GM18511 (cell line): Measurements from ENCODE around the gene FAM222A.

Experiments
- ATAC-seq: cut with Tn5 transposase; IDR thresholded peaks from one replicate; pipeline ENCODE4 v1.9.1; 2021; ENCODE audit warnings: mild to moderate bottlenecking, moderate library complexity; ENCODE audit not compliant: unreplicated experiment

FAM222A gene

GRCh38 chr12:109795023-109795422 is 81.4 kb downstream of the FAM222A start:
- no peak for ATAC-seq

- no peak for ATAC-seq
Observed at GRCh38 chr12:109796057-109796456, 82.4 kb downstream of the FAM222A start.

GRCh38 chr12:109797905-109798669 is 84.5 kb downstream of the FAM222A start:
- no peak for ATAC-seq

GRCh38 chr12:109798691-109799090 is 85.1 kb downstream of the FAM222A start:
- no peak for ATAC-seq

- no peak for ATAC-seq
Observed at GRCh38 chr12:109800536-109800935, 86.9 kb downstream of the FAM222A start.

GRCh38 chr12:109802828-109803227 is 89.2 kb downstream of the FAM222A start:
- no peak for ATAC-seq

GRCh38 chr12:109803678-109804077 is 90.1 kb downstream of the FAM222A start:
- no peak for ATAC-seq

- ATAC-seq = no peak
Observed at GRCh38 chr12:109804820-109805761, 91.5 kb downstream of the FAM222A start.

GRCh38 chr12:109807954-109808643 is 94.5 kb downstream of the FAM222A start:
- no peak for ATAC-seq

GRCh38 chr12:109808876-109809646 is 95.4 kb downstream of the FAM222A start:
- ATAC-seq = no peak

GRCh38 chr12:109810954-109811623 is 97.5 kb downstream of the FAM222A start:
- no peak for ATAC-seq

- no peak for ATAC-seq
Observed at GRCh38 chr12:109811624-109811995, 98.0 kb downstream of the FAM222A start.

GRCh38 chr12:109813810-109814416 is 100.3 kb downstream of the FAM222A start:
- no peak for ATAC-seq

GRCh38 chr12:109814600-109815150 is 101.0 kb downstream of the FAM222A start:
- ATAC-seq = no peak

GRCh38 chr12:109815225-109815624 is 101.6 kb downstream of the FAM222A start:
- ATAC-seq = no peak

GRCh38 chr12:109815757-109816617 is 102.4 kb downstream of the FAM222A start:
- no peak for ATAC-seq

GRCh38 chr12:109816870-109817269 is 103.2 kb downstream of the FAM222A start:
- no peak for ATAC-seq

GRCh38 chr12:109817627-109818231 is 104.1 kb downstream of the FAM222A start:
- no peak for ATAC-seq
